Spleen (tissue), 11 donors: Measurements from ENCODE around the gene PRKAR2A. TPM values are rescaled to one million over a fixed set of nuclear protein-coding genes. Genes with fewer than 3 reads are reported as not detected.
"Not testable (repeated sequence)": the region's sequence is repeated elsewhere in the genome, so short reads cannot be mapped to it uniquely, and the experiment has no call there.

Experiments
- DNase-seq: peaks from one replicate; pipeline ENCODE4 v3.0.0-alpha.2; 2020
- H3K27ac ChIP-seq, 8 donors: fragments of 200-600 bp; sonication (generic) in 7 of 8; 1 replicate in 4 of 8; 2 replicates in 4 of 8; pipeline versions ENCODE4 v1.5.0 to v1.8.0; 2016 to 2021; ENCODE audit warnings: inconsistent platforms in 4 of 8, mild to moderate bottlenecking in 4 of 8, moderate library complexity in 1 of 8
- H3K27me3 ChIP-seq, 7 donors: fragments of 200-600 bp; sonication (generic) in 6 of 7; replicated peaks in 1 of 7; 1 replicate in 4 of 7; 2 replicates in 3 of 7; pipeline versions ENCODE4 v1.5.0 to v1.8.0; 2016 to 2021; ENCODE audit warnings: inconsistent platforms in 3 of 7, mild to moderate bottlenecking in 1 of 7
- H3K36me3 ChIP-seq, 6 donors: fragments of 200-600 bp; sonication (generic) in 5 of 6; 1 replicate in 4 of 6; 2 replicates in 2 of 6; pipeline versions ENCODE4 v1.5.0 to v1.8.0; 2016 to 2021; ENCODE audit warnings: inconsistent platforms in 2 of 6
- H3K4me1 ChIP-seq, 6 donors: fragments of 200-600 bp; sonication (generic) in 5 of 6; 1 replicate in 3 of 6; 2 replicates in 3 of 6; pipeline versions ENCODE4 v1.5.0 to v1.8.0; 2016 to 2021; ENCODE audit warnings: inconsistent platforms in 3 of 6
- H3K4me3 ChIP-seq, 8 donors: fragments of 200-600 bp; sonication (generic) in 7 of 8; 1 replicate in 4 of 8; 2 replicates in 4 of 8; pipeline versions ENCODE4 v1.5.0 to v1.8.0; 2016 to 2021; ENCODE audit warnings: inconsistent platforms in 4 of 8, mild to moderate bottlenecking in 4 of 8, moderate library complexity in 2 of 8
- H3K9me3 ChIP-seq, 8 donors: fragments of 200-600 bp; sonication (generic) in 7 of 8; 1 replicate in 4 of 8; 2 replicates in 4 of 8; pipeline versions ENCODE4 v1.5.0 to v1.8.0; 2016 to 2021; ENCODE audit warnings: inconsistent platforms in 4 of 8
- POLR2A ChIP-seq, 3 donors: fragments of 450-650 bp; IDR thresholded peaks; one replicate each; pipeline ENCODE4 v1.5.1; 2017; ENCODE audit warnings: antibody characterized with exemption in 3 of 3, mild to moderate bottlenecking in 1 of 3
- POLR2AphosphoS5 ChIP-seq, 3 donors: sonication (generic); formaldehyde crosslinking; IDR thresholded peaks; one replicate each; pipeline ENCODE4 v1.5.1; 2017; ENCODE audit warnings: antibody characterized with exemption in 3 of 3
- WGBS, 5 donors: extraction: QIAGEN DNeasy Blood & Tissue Kit in 3 of 5; methylation state at CpG; one replicate each; pipeline versions ENCODE4 v1.1.5 to v1.1.7; 2013 to 2018; 5-methylcytosine and 5-hydroxymethylcytosine counted together
- intact Hi-C: fragments of 100-400 bp; cut with DNase I; formaldehyde crosslinking; loops from one replicate; pipeline ENCODE4 v1.15.0; 2023; ENCODE audit warnings: low total_unique reads
- polyA plus RNA-seq, 3 donors: library from polyadenylated mRNA; stranded (reverse); fragments of 200-250 nt; gene quantifications; one replicate each; pipeline ENCODE4 v1.2.1, GENCODE V29; 2013
- total RNA-seq, 7 donors: library from RNA; depleted of rRNA in 3 of 7; stranded (reverse); fragments of >200 nt in 3 of 7; fragmentation: NEBNext Ultra II Directional in 4 of 7; extraction: Animal tissue kit (Norgen Biotek cat#: 25700) in 4 of 7; gene quantifications; one replicate each; pipeline versions ENCODE4 v1.1.0 to v1.2.1, GENCODE V29; 2016 to 2021
- TF ChIP-seq, protein P1 (sequence below), 11 experiments: fragments of 200-600 bp in 7 of 11; fragments of 450-650 bp in 4 of 11; sonication (generic) in 4 of 11; IDR thresholded peaks in 8 of 11; conservative IDR thresholded peaks in 3 of 11; 1 replicate in 7 of 11; 2 replicates in 4 of 11; pipeline versions ENCODE4 v1.4.0 to v1.8.0; 2016 to 2021; ENCODE audit warnings: antibody characterized with exemption in 11 of 11, inconsistent platforms in 4 of 11, mild to moderate bottlenecking in 1 of 11
- donor health status: healthy with polysubstance abuse.
- donor health status: DM: no; HTN: no; CAD: no; lungs with moderate emphysema.
- donor health status: DM: no; HTN: no; CAD: no.
- donor health status: Bipolar disorder and iron deficiency.
- donor health status: healthy.
- donor health status: DM: no; HTN: no; CAD: no.
- donor health status: DM: yes; HTN: yes; CAD: no.

Gene PRKAR2A
- total and polyA plus RNA-seq, 10 donors: 4.8 to 38.5 (median 18.2) TPM

- Histone ChIP-seq H3K4me3 (no peak overlapping the region), H3K4me1 (peaks cover 0 to 6% (median 0%) of the 10 kb centered on the region in 6 donors), H3K9me3 (no peaks in the 10 kb centered on the region), H3K36me3 (peaks cover 0 to 69% (median 36%) of the 10 kb centered on the region in 6 donors), H3K27me3 (no peaks in the 10 kb centered on the region), H3K27ac (peak overlapping the region in 3 of 8 donors; percentile 13 to 66 (median 44))
- TF ChIP-seq, protein P1, sequence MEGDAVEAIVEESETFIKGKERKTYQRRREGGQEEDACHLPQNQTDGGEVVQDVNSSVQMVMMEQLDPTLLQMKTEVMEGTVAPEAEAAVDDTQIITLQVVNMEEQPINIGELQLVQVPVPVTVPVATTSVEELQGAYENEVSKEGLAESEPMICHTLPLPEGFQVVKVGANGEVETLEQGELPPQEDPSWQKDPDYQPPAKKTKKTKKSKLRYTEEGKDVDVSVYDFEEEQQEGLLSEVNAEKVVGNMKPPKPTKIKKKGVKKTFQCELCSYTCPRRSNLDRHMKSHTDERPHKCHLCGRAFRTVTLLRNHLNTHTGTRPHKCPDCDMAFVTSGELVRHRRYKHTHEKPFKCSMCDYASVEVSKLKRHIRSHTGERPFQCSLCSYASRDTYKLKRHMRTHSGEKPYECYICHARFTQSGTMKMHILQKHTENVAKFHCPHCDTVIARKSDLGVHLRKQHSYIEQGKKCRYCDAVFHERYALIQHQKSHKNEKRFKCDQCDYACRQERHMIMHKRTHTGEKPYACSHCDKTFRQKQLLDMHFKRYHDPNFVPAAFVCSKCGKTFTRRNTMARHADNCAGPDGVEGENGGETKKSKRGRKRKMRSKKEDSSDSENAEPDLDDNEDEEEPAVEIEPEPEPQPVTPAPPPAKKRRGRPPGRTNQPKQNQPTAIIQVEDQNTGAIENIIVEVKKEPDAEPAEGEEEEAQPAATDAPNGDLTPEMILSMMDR (IDR thresholded peaks at IDR 0.05 in 8 of 11, conservative IDR thresholded peaks at IDR 0.05 in 3 of 11): no peak
- no peak for TF ChIP-seq POLR2A (IDR thresholded peaks at IDR 0.05)
- no peak for TF ChIP-seq POLR2AphosphoS5 (IDR thresholded peaks at IDR 0.05)
- 87 to 94% (median 89%) methylated on average over 4 of the region's 4 CpGs for WGBS, 5 donors
- intact Hi-C loops: no loop called here
- no peak for DNase-seq
Measured at GRCh38 chr3:48747706-48748105, 100.0 kb downstream of the PRKAR2A start.

GRCh38 chr3:48747015-48747615 is 100.6 kb downstream of the PRKAR2A start:
- Histone ChIP-seq H3K27ac (peak overlapping the region in 2 of 8 donors; percentile 13 to 66), H3K4me1 (peaks cover 0 to 6% (median 0%) of the 10 kb centered on the region in 6 donors), H3K9me3 (no peaks in the 10 kb centered on the region), H3K36me3 (peaks cover 0 to 63% (median 32%) of the 10 kb centered on the region in 6 donors), H3K4me3 (no peak overlapping the region), H3K27me3 (no peaks in the 10 kb centered on the region)
- intact Hi-C loops: no loop called here
- TF ChIP-seq POLR2A (IDR thresholded peaks at IDR 0.05): no peak
- TF ChIP-seq, protein P1 (IDR thresholded peaks at IDR 0.05 in 8 of 11, conservative IDR thresholded peaks at IDR 0.05 in 3 of 11): no peak
- no peak for DNase-seq
- 73 to 89% (median 87%) methylated on average over 4 of the region's 4 CpGs for WGBS, 5 donors

DNA sequence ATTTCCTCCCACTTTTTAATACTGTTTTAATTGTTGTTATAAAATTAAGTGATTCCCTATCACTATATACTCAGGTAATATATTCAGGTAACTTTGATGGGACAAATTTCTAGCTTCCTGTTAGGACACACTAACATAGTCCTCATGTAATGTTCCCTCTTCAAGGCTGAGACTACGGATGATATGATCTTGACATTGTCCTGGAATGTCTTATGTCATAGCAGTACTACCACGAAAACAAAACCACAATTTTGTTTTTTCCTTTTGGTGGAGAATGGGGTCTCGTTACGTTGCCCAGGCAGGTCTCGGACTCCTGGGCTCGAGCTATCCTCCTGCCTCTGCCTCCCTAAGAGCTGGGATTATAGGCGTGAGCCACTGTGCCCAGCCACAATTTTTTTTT is 103.9 kb downstream of the PRKAR2A start:
- no peak for TF ChIP-seq POLR2AphosphoS5 (IDR thresholded peaks at IDR 0.05)
- TF ChIP-seq, protein P1 (IDR thresholded peaks at IDR 0.05 in 8 of 11, conservative IDR thresholded peaks at IDR 0.05 in 3 of 11): no peak
- intact Hi-C loops: no loop called here

DNA sequence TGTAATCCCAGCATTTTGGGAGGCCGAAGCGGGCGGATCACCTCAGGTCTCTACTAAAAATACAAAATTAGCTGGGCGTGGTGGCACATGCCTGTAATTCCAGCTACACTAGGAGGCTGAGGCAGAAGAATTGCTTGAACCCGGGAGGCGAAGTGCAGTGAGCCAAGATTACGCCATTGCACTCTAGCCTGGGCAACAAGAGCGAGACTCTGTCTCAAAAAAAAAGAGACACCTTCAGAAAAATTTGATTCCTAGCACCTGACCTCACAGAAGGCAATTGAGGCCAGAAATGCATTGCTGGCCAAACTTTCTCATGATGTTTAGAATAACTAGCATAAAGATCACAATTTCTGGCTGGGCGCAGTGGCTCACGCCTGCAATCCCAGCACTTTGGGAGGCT is 106.4 kb downstream of the PRKAR2A start:
- intact Hi-C loops, H3K27me3 ChIP-seq, H3K36me3 ChIP-seq, DNase-seq, H3K9me3 ChIP-seq, H3K4me3 ChIP-seq: not testable (repeated sequence)
- WGBS, 5 donors: 95 to 97% (median 96%) methylated on average over 10 of the region's 10 CpGs
- Histone ChIP-seq H3K4me1 (peaks cover 21 to 51% (median 38%) of the 10 kb centered on the region in 6 donors), H3K27ac (peak overlapping the region in 4 of 8 donors; percentile 52 to 80 (median 74))

More for the DNA sequence above, 103.9 kb downstream of the PRKAR2A start:
- Histone ChIP-seq H3K27ac (no peak overlapping the region), H3K4me1 (peaks cover 12 to 29% (median 23%) of the 10 kb centered on the region in 6 donors), H3K4me3 (no peak overlapping the region), H3K36me3 (peaks cover 0 to 29% (median 9%) of the 10 kb centered on the region in 6 donors), H3K27me3 (no peaks in the 10 kb centered on the region), H3K9me3 (no peaks in the 10 kb centered on the region)
- 72 to 89% (median 82%) methylated on average over 7 of the region's 7 CpGs for WGBS, 5 donors
- DNase-seq: no peak
